HTERT RPE-1 (cell line): ENCODE results near the gene TENM4.
"Not testable (repeated sequence)": the region's sequence is repeated elsewhere in the genome, so short reads cannot be mapped to it uniquely, and the experiment has no call there.

ENCODE experiments used
- in situ Hi-C: fragments of 300-500 bp; cut with MboI; formaldehyde crosslinking; loops from 4 replicates; pipeline ENCODE4 v1.14.3; 2020; ENCODE audit warnings: low sequenced_read_pairs

TENM4 gene

GRCh38 chr11:78883506-78883905 is 557.3 kb downstream of the TENM4 start:
- in situ Hi-C loops: no loop called here

GRCh38 chr11:78879094-78879980 is 561.5 kb downstream of the TENM4 start:
- in situ Hi-C loops: not testable (repeated sequence)

GRCh38 chr11:78878631-78879030 is 562.2 kb downstream of the TENM4 start:
- in situ Hi-C loops: no loop called here

DNA sequence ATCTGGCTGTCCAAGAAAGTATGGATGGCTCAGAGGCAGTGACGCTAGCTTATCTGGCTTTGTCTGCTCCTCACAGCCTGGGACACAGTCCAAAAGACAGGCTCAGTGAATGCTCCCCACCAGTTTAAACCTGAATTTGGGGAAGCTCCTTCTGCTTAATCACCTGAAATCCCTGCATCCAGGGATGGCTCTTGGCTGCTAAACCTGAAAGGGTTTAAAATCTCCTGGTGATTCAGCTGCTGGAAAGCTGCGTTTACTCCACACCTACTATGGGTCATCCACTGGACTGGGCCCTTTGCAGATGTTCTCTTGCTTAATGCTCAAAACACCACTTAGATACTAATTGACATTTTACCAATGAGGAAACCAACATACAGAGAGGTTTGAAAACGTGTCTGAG is 564.2 kb downstream of the TENM4 start:
- in situ Hi-C loops: no loop called here

DNA sequence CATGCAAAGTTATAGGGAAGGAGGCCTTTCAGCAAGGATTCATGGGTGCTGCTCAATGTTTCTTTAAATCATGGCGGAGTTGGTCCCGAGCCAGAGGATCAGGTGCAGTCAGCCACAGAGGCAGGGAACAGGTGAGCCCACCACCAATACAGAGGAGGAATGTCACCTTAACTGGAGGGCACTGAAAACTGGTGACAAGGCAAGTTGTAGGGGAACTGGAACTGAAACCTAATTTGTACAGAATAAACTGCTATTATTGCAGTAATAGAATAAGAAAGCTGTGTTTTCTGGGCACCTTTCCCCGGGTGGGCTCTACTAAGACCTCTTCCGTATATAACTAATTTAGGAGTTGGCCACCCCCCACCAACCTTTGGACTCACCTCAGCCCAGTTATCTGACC is 570.2 kb downstream of the TENM4 start:
- in situ Hi-C loops: no loop called here

GRCh38 chr11:78869293-78869692 is 571.5 kb downstream of the TENM4 start:
- in situ Hi-C loops: no loop called here

DNA sequence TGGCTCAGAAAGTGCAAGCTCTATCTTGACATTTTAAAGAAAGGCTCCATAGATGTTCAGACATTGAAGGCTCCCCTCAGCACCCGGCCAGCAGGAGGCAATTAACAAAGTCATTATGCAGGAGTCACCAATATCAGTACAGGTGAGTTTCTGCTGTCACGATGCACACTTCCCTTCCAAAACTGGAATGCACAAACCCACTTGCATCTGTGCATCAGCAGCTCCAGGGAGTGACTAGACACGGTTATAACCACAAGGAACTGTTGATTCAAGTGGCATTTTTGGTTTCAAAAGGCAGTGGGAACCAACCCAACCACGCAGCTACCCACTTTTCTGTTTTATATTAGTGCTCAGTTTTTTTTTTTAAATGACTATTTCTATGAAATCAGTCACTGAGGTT is 572.3 kb downstream of the TENM4 start:
- in situ Hi-C loops: no loop called here

GRCh38 chr11:78860720-78861422 is 580.0 kb downstream of the TENM4 start:
- in situ Hi-C loops: no loop called here

DNA sequence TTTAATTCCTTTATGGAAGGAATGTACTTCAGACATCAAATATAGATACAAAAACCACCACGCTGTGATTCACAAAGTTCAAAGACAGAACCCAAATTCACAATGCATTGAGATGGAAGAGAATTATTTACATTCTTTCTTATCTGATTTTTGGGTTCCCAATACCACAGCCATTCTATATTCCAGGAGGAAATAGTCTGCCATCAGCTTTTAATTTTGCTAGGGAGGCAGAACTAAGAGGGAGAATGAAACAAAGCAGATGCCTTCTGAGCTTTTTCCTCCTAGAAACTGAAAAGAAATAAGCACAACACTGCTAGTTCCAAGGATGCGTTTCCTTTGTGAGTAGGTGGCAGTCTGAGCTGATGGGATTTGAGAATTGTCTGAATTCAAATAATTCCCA is 583.1 kb downstream of the TENM4 start:
- in situ Hi-C loops: no loop called here

DNA sequence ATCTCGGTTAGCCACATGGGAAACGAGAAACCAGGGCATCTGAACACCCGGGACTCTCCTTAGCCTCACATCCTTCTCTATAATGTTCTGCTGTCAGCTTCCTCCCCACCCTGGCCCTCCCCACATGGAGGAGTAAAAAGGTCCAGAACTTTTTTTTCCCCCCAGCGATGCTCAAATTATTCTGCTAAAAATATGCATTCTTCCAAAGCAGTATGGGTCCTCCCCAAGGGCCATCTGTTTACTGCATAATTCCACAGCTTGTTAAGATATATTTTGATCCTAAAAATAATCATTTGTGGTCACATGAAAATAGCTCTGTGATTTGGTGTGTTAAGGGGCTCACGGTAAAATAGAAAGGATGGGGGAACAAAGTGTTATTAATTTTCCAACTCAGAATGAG is 584.6 kb downstream of the TENM4 start:
- in situ Hi-C loops: no loop called here

DNA sequence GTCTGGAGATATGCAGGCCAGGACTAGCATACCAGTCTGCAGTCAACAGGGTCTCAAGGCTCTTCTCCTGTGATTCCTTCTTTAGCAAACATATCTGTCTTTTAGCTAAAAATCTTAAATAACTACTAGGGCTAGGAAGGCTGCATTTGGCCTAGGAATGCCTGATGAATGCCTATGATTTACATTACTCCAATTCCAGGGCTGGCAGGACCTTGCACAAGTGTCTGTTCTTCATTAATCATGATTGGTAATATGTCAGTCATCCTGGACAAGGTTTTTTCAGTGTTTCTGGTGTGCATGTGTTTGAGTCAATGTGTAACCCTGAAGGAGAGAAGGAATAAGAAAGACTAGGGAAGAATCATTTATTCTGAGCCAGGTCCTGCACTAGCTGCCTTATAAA is 585.7 kb downstream of the TENM4 start:
- in situ Hi-C loops: no loop called here

DNA sequence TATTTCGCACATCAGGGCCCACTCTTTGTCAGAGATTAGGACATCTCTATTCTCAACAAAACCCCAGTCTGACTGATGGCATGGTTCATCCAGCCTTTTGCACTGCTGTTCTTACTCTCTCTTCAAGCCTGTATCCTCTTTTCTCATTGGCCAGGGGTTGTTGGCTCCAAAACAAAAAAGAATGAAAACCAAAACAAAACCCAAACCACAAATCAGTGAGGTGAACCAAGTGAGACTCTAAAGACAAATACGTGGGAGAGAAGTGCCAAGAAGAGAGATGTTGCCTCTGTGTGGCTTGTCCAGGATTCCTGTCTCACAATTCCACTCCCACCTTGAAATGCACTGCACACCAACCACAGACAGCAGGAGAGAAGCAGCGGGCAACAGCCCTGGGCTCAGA is 587.3 kb downstream of the TENM4 start:
- in situ Hi-C loops: no loop called here

DNA sequence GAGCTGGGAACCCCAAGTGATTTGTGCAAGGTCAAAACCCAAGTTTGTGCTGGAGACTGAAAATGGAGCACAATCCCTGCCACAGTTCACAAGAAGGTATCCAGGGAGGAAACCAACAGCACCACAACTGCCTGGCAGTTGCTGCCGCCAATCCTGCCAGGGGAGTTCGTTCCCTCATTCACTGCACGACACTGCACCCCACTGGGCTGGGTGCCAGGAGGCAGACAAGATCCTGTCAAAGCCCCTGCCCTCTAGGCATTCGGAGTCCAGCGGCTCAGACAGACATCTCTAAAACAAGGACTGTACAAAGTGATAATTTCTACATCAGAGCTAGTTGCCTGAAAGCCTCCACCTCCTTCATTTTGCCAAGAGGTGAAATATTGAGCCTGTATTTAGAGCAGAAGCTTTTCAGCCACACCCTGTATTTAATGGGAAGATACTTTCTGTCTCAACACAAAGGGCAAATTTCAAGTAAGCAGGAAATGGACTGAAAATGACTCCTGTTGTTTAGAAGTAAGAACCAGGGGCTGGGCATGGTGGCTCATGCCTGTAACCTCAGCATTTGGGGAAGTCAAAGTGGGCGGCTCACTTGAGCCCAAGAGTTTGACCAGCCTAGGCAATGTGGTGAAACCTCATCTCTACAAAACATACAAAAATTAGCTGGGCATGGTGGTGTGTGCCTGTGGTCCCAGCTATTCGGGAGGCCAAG is 588.8 kb downstream of the TENM4 start:
- in situ Hi-C loops: no loop called here

- in situ Hi-C loops: no loop called here
These were observed 590.8 kb downstream of the TENM4 start for GRCh38 chr11:78850078-78850477.

GRCh38 chr11:78846269-78846668 is 594.6 kb downstream of the TENM4 start:
- in situ Hi-C loops: no loop called here

DNA sequence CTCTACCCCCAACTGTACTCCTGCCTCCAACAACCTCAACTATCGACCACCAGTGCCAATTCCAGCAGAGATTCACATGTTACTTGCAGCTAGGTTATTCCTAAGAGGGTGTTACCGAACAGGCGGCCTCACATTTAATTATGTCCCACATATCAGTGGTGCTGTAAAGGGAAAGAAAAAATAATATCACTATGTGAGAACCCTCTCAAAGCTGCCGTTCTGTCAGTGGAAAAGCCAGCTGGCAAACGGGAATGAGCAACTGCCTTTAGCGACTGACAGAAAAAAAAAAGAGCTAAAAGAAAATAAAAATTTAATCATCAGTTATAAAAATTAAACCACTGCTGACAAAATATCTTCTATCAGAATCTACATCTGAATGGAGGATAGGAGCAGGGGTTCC is 595.3 kb downstream of the TENM4 start:
- in situ Hi-C loops: no loop called here

GRCh38 chr11:78841456-78842060 is 599.3 kb downstream of the TENM4 start:
- in situ Hi-C loops: no loop called here

DNA sequence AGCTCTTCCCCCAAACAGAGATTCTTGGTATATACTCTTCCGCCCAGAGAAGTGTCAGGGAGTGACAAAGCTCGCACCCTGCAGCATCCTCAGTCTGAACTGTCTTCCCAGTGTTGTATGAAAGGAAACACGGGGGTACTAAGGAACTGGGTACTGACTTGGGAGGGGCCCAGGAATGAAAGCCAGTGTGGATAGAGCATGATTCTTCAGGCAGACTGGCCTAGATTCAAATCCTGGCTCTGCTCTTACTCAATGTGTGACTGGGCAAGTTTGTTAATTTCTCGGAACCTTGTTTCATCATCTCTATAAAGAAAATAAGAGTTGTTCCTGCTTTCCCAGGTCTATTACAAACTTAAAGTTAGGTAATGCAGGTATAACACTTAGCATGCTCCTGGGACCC is 600.2 kb downstream of the TENM4 start:
- in situ Hi-C loops: no loop called here

DNA sequence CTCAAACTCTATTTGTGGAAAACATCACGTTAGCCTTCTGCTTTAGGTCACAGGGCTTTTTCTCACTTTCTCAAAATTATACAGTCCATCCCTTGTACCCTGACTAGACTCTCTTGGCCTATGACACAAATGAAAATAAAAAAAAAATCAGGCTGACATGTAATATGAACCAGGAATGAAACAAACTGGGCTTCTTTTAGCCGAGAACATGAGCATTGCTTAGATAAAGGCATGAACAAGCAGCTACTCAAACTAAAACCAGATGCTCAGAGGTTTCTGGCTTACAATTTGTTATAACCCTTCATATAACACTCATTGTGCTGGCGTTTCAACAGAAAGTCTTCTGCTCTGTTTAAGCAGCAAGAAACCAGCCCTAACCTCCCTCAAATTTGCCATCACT is 600.6 kb downstream of the TENM4 start:
- in situ Hi-C loops: no loop called here

GRCh38 chr11:78838417-78838816 is 602.4 kb downstream of the TENM4 start:
- in situ Hi-C loops: no loop called here

GRCh38 chr11:78835646-78836045 is 605.2 kb downstream of the TENM4 start:
- in situ Hi-C loops: no loop called here
